Measurements from ENCODE around the gene EFCAB6.

GRCh38 chr22:43583501-43583900, 228.6 kb downstream of the EFCAB6 start:
- TF ChIP-seq RAD21 (IDR thresholded peaks at IDR 0.05; ENCODE audit: low read length) (no peak), SMC3 (IDR thresholded peaks at IDR 0.05; ENCODE audit: low read depth, low read length) (no peak), POLR2A (IDR thresholded peaks at IDR 0.05; ENCODE audit: low read depth, low read length) (no peak), MXI1 (IDR thresholded peaks at IDR 0.05; ENCODE audit: borderline replicate concordance, low read depth, low read length) (no peak), CTCF (conservative IDR thresholded peaks at IDR 0.05; ENCODE audit: low read depth, low read length) (no peak)
